ENCODE results near the gene KCMF1. TPM values are rescaled to one million over a fixed set of nuclear protein-coding genes. Genes with fewer than 3 reads are reported as not detected.
A peak's percentile ranks its signal among the peaks of the same experiment; 100 is the strongest.

Gene KCMF1
- polyA plus RNA-seq (43.3 and 52.4 TPM in 2 replicates), polyA minus RNA-seq (68.2 and 85.7 TPM in 2 replicates)

DNA sequence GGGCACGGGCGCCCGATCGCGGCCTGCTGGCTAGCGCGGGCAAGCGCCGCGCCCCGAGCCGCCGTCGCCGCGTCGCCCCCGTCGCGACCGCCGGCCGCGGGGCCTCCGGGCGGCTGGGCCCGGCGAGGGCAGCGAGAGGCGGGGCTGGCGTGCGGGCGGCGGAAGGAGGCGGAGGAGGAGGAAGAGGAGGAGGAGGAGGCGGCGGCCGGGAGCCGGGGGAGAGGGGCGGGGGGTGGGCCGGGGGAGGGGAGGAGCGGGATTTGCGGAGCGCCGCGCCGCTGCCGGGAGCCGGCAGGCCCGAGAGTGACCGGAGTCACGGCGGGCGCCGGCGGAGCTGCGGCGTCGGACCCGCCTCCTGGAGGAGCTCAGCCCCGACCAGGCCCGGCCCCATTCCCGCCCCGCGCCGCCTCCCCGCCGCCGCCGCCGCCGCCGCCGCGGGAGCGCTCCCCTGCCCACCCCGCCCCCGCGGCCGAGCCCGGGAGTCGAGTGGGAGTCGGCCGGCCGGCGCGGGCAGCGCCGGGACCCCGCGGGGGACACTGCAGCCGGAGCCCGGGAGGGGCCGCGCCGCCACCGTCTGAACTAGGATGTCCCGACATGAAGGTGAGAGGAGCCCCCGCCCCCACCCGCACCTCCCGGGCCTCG, at the start of gene KCMF1:
Gene KCMF1, plus strand, starts transcription at position 294 of the 642 bp plus-strand sequence. Its CDS starts 291 bp downstream, at position 585.
- Histone ChIP-seq H3K9me3 (ENCODE audit: low read length) (no peaks in the 10 kb centered on the region), H3K36me3 (ENCODE audit: insufficient read depth, low read length) (no peaks in the 10 kb centered on the region), H3F3A (ENCODE audit: insufficient read depth, low read length, poor library complexity, severe bottlenecking) (no peaks in the 10 kb centered on the region), H3K4me3 (ENCODE audit: low read length) (peak within 1 kb of the TSS; percentile 79), H3K79me2 (replicated peaks; ENCODE audit: insufficient read depth, low read length) (peaks cover 61% of the 10 kb centered on the region), H3K27me3 (ENCODE audit: insufficient read depth, low read depth, low read length) (no peaks in the 10 kb centered on the region), H3K9ac (ENCODE audit: low read length) (peak within 1 kb of the TSS; percentile 97), H3K27ac (ENCODE audit: low read length) (peak within 1 kb of the TSS; percentile 90), H4K20me1 (ENCODE audit: insufficient read depth) (no peaks in the 10 kb centered on the region), H3K4me2 (ENCODE audit: low read length) (peak within 1 kb of the TSS; percentile 75), H3K9me2 (ENCODE audit: insufficient read depth, low read length) (no peaks in the 10 kb centered on the region), H2AFZ (ENCODE audit: low read depth, low read length) (peak within 1 kb of the TSS; percentile 63)
- TF ChIP-seq POLR2AphosphoS5 (IDR thresholded peaks at IDR 0.05) (no peak), RAD21 (conservative IDR thresholded peaks at IDR 0.05) (no peak), MXI1 (conservative IDR thresholded peaks at IDR 0.05; ENCODE audit: poor library complexity, severe bottlenecking) (no peak), EZH2 (IDR thresholded peaks at IDR 0.05; ENCODE audit: borderline replicate concordance, insufficient read depth, low read length, poor library complexity, severe bottlenecking) (no peak), SMC3 (conservative IDR thresholded peaks at IDR 0.05; ENCODE audit: poor library complexity) (no peak), EP300 (conservative IDR thresholded peaks at IDR 0.05; ENCODE audit: poor library complexity, severe bottlenecking) (no peak), TAF1 (IDR thresholded peaks at IDR 0.05; ENCODE audit: low read depth) (no peak), REST (IDR thresholded peaks at IDR 0.05; ENCODE audit: borderline replicate concordance) (no peak)
- TF ChIP-seq, protein P1, sequence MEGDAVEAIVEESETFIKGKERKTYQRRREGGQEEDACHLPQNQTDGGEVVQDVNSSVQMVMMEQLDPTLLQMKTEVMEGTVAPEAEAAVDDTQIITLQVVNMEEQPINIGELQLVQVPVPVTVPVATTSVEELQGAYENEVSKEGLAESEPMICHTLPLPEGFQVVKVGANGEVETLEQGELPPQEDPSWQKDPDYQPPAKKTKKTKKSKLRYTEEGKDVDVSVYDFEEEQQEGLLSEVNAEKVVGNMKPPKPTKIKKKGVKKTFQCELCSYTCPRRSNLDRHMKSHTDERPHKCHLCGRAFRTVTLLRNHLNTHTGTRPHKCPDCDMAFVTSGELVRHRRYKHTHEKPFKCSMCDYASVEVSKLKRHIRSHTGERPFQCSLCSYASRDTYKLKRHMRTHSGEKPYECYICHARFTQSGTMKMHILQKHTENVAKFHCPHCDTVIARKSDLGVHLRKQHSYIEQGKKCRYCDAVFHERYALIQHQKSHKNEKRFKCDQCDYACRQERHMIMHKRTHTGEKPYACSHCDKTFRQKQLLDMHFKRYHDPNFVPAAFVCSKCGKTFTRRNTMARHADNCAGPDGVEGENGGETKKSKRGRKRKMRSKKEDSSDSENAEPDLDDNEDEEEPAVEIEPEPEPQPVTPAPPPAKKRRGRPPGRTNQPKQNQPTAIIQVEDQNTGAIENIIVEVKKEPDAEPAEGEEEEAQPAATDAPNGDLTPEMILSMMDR (IDR thresholded peaks at IDR 0.05; ENCODE audit: poor library complexity, severe bottlenecking): no peak

DNA sequence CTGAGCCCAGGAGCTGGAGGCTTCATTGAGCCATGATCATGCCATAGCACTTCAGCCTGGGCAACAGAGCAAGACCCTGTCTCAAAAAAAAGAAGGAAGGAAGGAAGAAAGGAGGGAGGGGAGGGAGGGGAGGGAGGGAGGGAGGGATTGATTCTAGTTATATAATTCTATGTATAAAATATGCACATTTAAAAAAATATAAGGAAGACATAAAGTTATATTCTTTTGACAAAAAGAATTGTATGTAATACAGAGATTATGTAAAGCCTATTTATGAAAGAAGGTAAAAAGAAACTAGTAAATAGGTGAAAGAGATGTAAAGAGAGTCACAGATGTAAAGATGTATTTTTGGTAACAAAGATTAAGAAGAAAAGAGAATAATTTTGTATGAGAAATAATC, 48.0 kb upstream of the KCMF1 start:
- H4K20me1 ChIP-seq (ENCODE audit: insufficient read depth): no peaks in the 10 kb centered on the region
- H3K4me3 ChIP-seq (ENCODE audit: low read length): no peak overlapping the region
- no peaks in the 10 kb centered on the region for H3K9me3 ChIP-seq (ENCODE audit: low read length)
- H3K9ac ChIP-seq (ENCODE audit: low read length): no peak overlapping the region
- H3K27ac ChIP-seq (ENCODE audit: low read length): no peak overlapping the region
- H3K27me3 ChIP-seq (ENCODE audit: insufficient read depth, low read depth, low read length): no peaks in the 10 kb centered on the region
- no peak for TF ChIP-seq EZH2 (IDR thresholded peaks at IDR 0.05; ENCODE audit: borderline replicate concordance, insufficient read depth, low read length, poor library complexity, severe bottlenecking)
- no peak for TF ChIP-seq REST (IDR thresholded peaks at IDR 0.05; ENCODE audit: borderline replicate concordance)
- no peak for TF ChIP-seq TAF1 (IDR thresholded peaks at IDR 0.05; ENCODE audit: low read depth)
- TF ChIP-seq MXI1 (conservative IDR thresholded peaks at IDR 0.05; ENCODE audit: poor library complexity, severe bottlenecking): no peak
- no peak for TF ChIP-seq POLR2AphosphoS5 (IDR thresholded peaks at IDR 0.05)
- no peak for TF ChIP-seq EP300 (conservative IDR thresholded peaks at IDR 0.05; ENCODE audit: poor library complexity, severe bottlenecking)
- TF ChIP-seq, protein P1 (IDR thresholded peaks at IDR 0.05; ENCODE audit: poor library complexity, severe bottlenecking): no peak
- TF ChIP-seq RAD21 (conservative IDR thresholded peaks at IDR 0.05): no peak
- no peak for TF ChIP-seq SMC3 (conservative IDR thresholded peaks at IDR 0.05; ENCODE audit: poor library complexity)
- H3K9me2 ChIP-seq (ENCODE audit: insufficient read depth, low read length): no peaks in the 10 kb centered on the region
- H2AFZ ChIP-seq (ENCODE audit: low read depth, low read length): no peak overlapping the region
- no peaks in the 10 kb centered on the region for H3K79me2 ChIP-seq (replicated peaks; ENCODE audit: insufficient read depth, low read length)
- H3K4me2 ChIP-seq (ENCODE audit: low read length): no peak overlapping the region
- H3F3A ChIP-seq (ENCODE audit: insufficient read depth, low read length, poor library complexity, severe bottlenecking): no peaks in the 10 kb centered on the region
- no peaks in the 10 kb centered on the region for H3K36me3 ChIP-seq (ENCODE audit: insufficient read depth, low read length)

All from neural cell (in vitro differentiated cells).